Measurements from ENCODE around the gene PCDHB11.

- TF ChIP-seq ZFP91 (CRISPR knock-in tag; IDR thresholded peaks at IDR 0.05), result no peak
- no peak for TF ChIP-seq SAP30 (IDR thresholded peaks at IDR 0.05; ENCODE audit: borderline replicate concordance, insufficient read depth, low read depth, low read length, poor library complexity, severe bottlenecking)
Observed at GRCh38 chr5:141180313-141180712, 19.1 kb upstream of the PCDHB11 start.
